Measurements from ENCODE around the gene INPP4B.

Gene INPP4B

DNA sequence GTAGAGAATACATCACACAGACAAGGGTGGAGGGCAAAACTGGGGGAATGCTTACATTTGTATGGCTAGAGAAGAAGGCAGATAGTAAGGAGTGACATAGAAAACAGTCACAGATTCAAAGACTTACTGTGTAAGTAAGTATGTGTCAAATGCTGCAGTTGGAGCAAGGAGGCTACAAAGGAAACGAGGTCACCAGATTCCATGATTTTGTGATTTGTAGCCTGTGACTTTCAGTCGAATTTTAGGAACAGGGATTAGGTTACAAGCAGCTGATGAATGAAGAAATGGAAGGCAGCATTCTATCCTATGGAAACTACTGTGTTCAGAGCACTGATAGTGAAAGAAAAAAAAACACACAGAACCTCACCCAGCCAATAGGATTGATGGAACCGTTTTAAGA, 801.8 kb downstream of the INPP4B start:
- TF ChIP-seq, protein P1, sequence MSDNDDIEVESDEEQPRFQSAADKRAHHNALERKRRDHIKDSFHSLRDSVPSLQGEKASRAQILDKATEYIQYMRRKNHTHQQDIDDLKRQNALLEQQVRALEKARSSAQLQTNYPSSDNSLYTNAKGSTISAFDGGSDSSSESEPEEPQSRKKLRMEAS (IDR thresholded peaks at IDR 0.05; ENCODE audit: low read depth, low read length) = no peak
- no peak for TF ChIP-seq MYC (IDR thresholded peaks at IDR 0.05; ENCODE audit: low read depth, low read length)
- TF ChIP-seq POLR2A (IDR thresholded peaks at IDR 0.05; ENCODE audit: extremely low read depth, insufficient read length) = no peak
- TF ChIP-seq, protein P2, sequence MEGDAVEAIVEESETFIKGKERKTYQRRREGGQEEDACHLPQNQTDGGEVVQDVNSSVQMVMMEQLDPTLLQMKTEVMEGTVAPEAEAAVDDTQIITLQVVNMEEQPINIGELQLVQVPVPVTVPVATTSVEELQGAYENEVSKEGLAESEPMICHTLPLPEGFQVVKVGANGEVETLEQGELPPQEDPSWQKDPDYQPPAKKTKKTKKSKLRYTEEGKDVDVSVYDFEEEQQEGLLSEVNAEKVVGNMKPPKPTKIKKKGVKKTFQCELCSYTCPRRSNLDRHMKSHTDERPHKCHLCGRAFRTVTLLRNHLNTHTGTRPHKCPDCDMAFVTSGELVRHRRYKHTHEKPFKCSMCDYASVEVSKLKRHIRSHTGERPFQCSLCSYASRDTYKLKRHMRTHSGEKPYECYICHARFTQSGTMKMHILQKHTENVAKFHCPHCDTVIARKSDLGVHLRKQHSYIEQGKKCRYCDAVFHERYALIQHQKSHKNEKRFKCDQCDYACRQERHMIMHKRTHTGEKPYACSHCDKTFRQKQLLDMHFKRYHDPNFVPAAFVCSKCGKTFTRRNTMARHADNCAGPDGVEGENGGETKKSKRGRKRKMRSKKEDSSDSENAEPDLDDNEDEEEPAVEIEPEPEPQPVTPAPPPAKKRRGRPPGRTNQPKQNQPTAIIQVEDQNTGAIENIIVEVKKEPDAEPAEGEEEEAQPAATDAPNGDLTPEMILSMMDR (IDR thresholded peaks at IDR 0.05; ENCODE audit: low read depth, low read length) = no peak
- DNase-seq (ENCODE audit: low read depth) = no peak
- H3K4me3 ChIP-seq (ENCODE audit: low read depth, low read length) = no peak overlapping the region

DNA sequence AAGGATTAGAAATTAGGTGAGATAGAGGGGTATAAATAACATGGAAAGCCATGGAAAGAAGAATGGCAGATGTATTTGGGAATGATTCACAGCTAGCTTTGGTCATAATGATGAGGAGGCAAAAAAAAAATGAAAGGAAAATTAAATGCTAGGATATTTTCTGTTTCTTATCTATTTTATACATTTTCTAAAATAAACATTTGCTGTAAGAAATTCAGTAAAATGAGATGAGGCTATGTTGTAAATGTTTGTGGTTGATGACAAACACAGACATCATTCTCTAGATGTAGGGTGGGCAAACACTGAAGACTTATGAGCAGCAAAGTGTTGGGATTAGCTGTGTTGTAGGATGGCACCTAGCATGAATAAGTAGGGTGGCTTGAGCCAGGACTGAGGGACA, 802.6 kb downstream of the INPP4B start:
- DNase-seq (ENCODE audit: low read depth) = no peak
- TF ChIP-seq, protein P2 (IDR thresholded peaks at IDR 0.05; ENCODE audit: low read depth, low read length) = no peak
- no peak for TF ChIP-seq MYC (IDR thresholded peaks at IDR 0.05; ENCODE audit: low read depth, low read length)
- no peak for TF ChIP-seq POLR2A (IDR thresholded peaks at IDR 0.05; ENCODE audit: extremely low read depth, insufficient read length)
- TF ChIP-seq, protein P1 (IDR thresholded peaks at IDR 0.05; ENCODE audit: low read depth, low read length) = no peak

DNA sequence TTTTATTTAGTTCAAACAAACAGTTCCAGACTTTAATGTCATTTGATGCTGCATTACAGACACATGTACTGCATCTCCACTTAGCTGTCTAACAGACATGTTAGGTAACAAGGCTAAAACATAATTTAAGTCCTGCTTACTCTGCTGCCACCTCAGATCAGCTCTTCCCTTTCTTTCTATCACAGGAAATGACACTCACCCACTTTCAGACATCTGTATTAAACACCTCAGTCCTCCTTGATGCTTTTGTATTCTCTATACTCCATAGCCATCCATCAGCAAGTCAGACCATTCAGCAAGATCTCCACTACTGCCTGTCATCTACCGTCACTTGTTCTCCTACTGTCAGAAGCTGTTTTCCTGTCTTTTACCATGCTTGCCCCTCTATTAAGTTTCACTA, 804.3 kb downstream of the INPP4B start:
- no peak overlapping the region for H3K4me3 ChIP-seq (ENCODE audit: low read depth, low read length)
- TF ChIP-seq, protein P2 (IDR thresholded peaks at IDR 0.05; ENCODE audit: low read depth, low read length) = no peak
- TF ChIP-seq, protein P1 (IDR thresholded peaks at IDR 0.05; ENCODE audit: low read depth, low read length) = no peak
- TF ChIP-seq MYC (IDR thresholded peaks at IDR 0.05; ENCODE audit: low read depth, low read length) = no peak
- TF ChIP-seq POLR2A (IDR thresholded peaks at IDR 0.05; ENCODE audit: extremely low read depth, insufficient read length) = no peak
- no peak for DNase-seq (ENCODE audit: low read depth)

More for the DNA sequence above, 802.6 kb downstream of the INPP4B start:
- H3K4me3 ChIP-seq (ENCODE audit: low read depth, low read length) = no peak overlapping the region

DNA sequence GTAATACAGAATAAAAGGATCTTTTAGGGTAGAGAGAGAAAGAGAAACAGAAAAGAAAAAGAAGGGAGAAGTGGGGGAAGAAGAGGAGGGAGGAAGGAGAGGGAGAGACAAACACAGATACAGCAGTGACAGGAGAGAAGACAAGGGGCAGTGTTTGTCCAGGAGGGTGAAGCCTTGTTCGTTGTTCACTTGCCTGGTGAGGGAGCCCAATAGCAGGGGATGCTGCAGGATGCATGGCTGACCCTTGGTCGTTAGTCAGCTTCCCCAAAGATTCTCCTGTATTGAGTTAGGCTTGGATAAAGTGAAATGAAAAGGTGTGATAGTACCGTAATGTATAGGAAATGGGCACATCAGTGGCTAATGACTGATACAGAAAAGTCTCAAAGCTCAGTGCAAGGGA, 806.1 kb downstream of the INPP4B start:
- TF ChIP-seq POLR2A (IDR thresholded peaks at IDR 0.05; ENCODE audit: extremely low read depth, insufficient read length) (no peak), MYC (IDR thresholded peaks at IDR 0.05; ENCODE audit: low read depth, low read length) (no peak)
- TF ChIP-seq, protein P1 (IDR thresholded peaks at IDR 0.05; ENCODE audit: low read depth, low read length) = no peak
- TF ChIP-seq, protein P2 (IDR thresholded peaks at IDR 0.05; ENCODE audit: low read depth, low read length) = no peak
- DNase-seq (ENCODE audit: low read depth) = no peak
- no peak overlapping the region for H3K4me3 ChIP-seq (ENCODE audit: low read depth, low read length)

DNA sequence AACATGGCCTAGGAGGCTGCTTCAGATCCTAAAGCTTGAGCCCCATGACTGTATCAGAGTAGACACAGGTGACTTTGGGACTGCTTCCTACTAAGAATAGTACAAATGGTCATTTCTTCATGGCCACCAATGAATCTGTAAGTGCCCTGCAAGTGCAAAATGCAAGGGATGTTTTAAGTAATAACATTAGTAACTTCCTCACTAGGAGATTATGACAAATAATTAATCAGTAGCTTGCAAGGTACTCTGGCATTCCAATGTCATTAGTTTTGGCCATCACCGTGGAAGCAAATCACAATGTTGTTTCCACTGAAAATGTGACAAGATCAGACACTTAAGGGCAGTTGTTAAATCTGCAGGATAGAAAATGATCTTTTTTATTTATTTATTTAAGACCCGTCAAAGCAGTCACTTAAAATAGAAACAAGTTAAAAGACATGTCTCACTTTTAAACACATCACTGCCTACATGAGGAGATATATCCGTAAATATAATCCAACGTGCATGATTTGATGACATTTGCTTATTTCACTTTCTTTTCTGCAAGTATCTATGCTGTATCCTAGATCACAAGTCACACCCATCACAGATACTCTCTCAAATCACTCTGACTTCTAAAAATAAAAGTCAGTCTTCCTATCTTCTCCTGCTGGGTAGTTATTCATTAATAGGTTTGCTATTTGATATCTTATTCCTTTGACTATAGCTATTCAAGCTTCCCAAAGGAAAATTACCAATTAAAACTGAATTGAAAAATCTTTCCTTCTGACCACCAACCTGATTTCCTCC, 809.1 kb downstream of the INPP4B start:
- TF ChIP-seq, protein P1 (IDR thresholded peaks at IDR 0.05; ENCODE audit: low read depth, low read length) = no peak
- no peak for TF ChIP-seq MYC (IDR thresholded peaks at IDR 0.05; ENCODE audit: low read depth, low read length)
- no peak for TF ChIP-seq POLR2A (IDR thresholded peaks at IDR 0.05; ENCODE audit: extremely low read depth, insufficient read length)
- TF ChIP-seq, protein P2 (IDR thresholded peaks at IDR 0.05; ENCODE audit: low read depth, low read length) = no peak
- DNase-seq (ENCODE audit: low read depth) = no peak
- H3K4me3 ChIP-seq (ENCODE audit: low read depth, low read length) = no peak overlapping the region

All from NB4 (cell line).